Testis (tissue), 3 donors: ENCODE results near the gene WLS. TPM values are rescaled to one million over a fixed set of nuclear protein-coding genes. Genes with fewer than 3 reads are reported as not detected.

Experiments
- DNase-seq: peaks from one replicate; pipeline ENCODE4 v3.0.0-alpha.2; 2019
- H3K27ac ChIP-seq, 2 donors: fragments of 200-600 bp; sonication (generic); one replicate each; pipeline ENCODE4 v1.5.1; 2019
- H3K27me3 ChIP-seq: fragments of 200-600 bp; sonication (generic); one replicate; pipeline ENCODE4 v1.5.1; 2019
- H3K36me3 ChIP-seq: fragments of 200-600 bp; sonication (generic); one replicate; pipeline ENCODE4 v1.5.1; 2017; ENCODE audit warnings: low read depth; ENCODE audit errors: missing control alignments
- H3K4me1 ChIP-seq: fragments of 200-600 bp; sonication (generic); one replicate; pipeline ENCODE4 v1.5.1; 2019
- H3K4me3 ChIP-seq, 2 donors: fragments of 200-600 bp; sonication (generic); one replicate each; pipeline ENCODE4 v1.5.1; 2017 to 2019
- H3K9me3 ChIP-seq: fragments of 200-600 bp; sonication (generic); one replicate; pipeline ENCODE4 v1.5.1; 2017
- CTCF ChIP-seq, 3 experiments: fragments of 450-650 bp in 2 of 3; fragments of 200-600 bp in 1 of 3; sonication (generic) in 1 of 3; IDR thresholded peaks; one replicate each; pipeline ENCODE4 v1.5.1; 2016 to 2019; ENCODE audit warnings: antibody characterized with exemption in 3 of 3, mild to moderate bottlenecking in 2 of 3, moderate library complexity in 1 of 3
- POLR2A ChIP-seq: fragments of 450-650 bp; IDR thresholded peaks from one replicate; pipeline ENCODE4 v1.6.1; 2017; ENCODE audit warnings: antibody characterized with exemption, mild to moderate bottlenecking, moderate library complexity
- WGBS, 2 donors: methylation state at CpG; one replicate each; pipeline ENCODE4 v1.1.5; 2018; 5-methylcytosine and 5-hydroxymethylcytosine counted together
- intact Hi-C: fragments of 100-400 bp; cut with DNase I; formaldehyde crosslinking; loops from one replicate; pipeline ENCODE4 v1.15.1; 2023; ENCODE audit warnings: low total_unique reads
- polyA plus RNA-seq: library from polyadenylated mRNA; stranded (reverse); fragments of 350-450 nt; fragmentation: Illumina TruSeq; extraction: RNeasy Lipid Tissue Mini Kit (QIAGEN cat#74804); gene quantifications from one replicate; pipeline ENCODE4 v1.2.3, GENCODE V29; 2014; ENCODE audit warnings: low read depth, low replicate concordance; ENCODE audit not compliant: insufficient read depth
- total RNA-seq, 2 donors: library from RNA; depleted of rRNA; stranded (reverse); fragments of >200 nt; gene quantifications; one replicate each; pipeline ENCODE4 v1.2.3, GENCODE V29; 2016

Gene WLS
- total and polyA plus RNA-seq, 3 donors from 2014 or later, result 32.6 to 93.7 (median 75.5) TPM

GRCh38 chr1:68233202-68233601 is 879 bp upstream of the WLS start:
- intact Hi-C loops, result no loop called here
- TF ChIP-seq CTCF (IDR thresholded peaks at IDR 0.05) (no peak), POLR2A (no peak)
- no peaks in the 10 kb centered on the region for H3K4me1 ChIP-seq
- no peaks in the 10 kb centered on the region for H3K9me3 ChIP-seq
- H3K36me3 ChIP-seq, result no peaks in the 10 kb centered on the region
- H3K27ac ChIP-seq, result peak overlapping the region in 1 of 2 donors; percentile 88
- no peak for DNase-seq
- peak overlapping the region; percentile 60 to 83 for H3K4me3 ChIP-seq
- H3K27me3 ChIP-seq, result no peaks in the 10 kb centered on the region
- 16 to 37% methylated on average over 1 of the region's 1 CpG for WGBS, 2 donors

GRCh38 chr1:68231627-68232288 is 565 bp downstream of the WLS start:
- Histone ChIP-seq H3K27ac (peak overlapping the region; percentile 86 to 88), H3K4me1 (no peaks in the 10 kb centered on the region), H3K4me3 (peak overlapping the region; percentile 60 to 83), H3K27me3 (no peaks in the 10 kb centered on the region), H3K9me3 (no peaks in the 10 kb centered on the region), H3K36me3 (no peaks in the 10 kb centered on the region)
- 1% methylated on average over 17 to 31 of the region's 31 CpGs for WGBS, 2 donors
- TF ChIP-seq POLR2A, result no peak
- TF ChIP-seq CTCF (IDR thresholded peaks at IDR 0.05), result no peak
- DNase-seq, result peak; percentile 86
- intact Hi-C loops, result no loop called here

- intact Hi-C loops, result no loop called here
- Histone ChIP-seq H3K27me3 (no peaks in the 10 kb centered on the region), H3K4me3 (peak overlapping the region; percentile 60 to 83), H3K9me3 (no peaks in the 10 kb centered on the region), H3K4me1 (no peaks in the 10 kb centered on the region), H3K36me3 (no peaks in the 10 kb centered on the region), H3K27ac (peak overlapping the region; percentile 86 to 88)
- TF ChIP-seq CTCF (IDR thresholded peaks at IDR 0.05) (no peak), POLR2A (no peak)
- WGBS, 2 donors, result 0 to 1% methylated on average over 47 to 62 of the region's 62 CpGs
- peak; percentile 30 for DNase-seq
Observed at GRCh38 chr1:68230901-68231626, 1.3 kb downstream of the WLS start.

GRCh38 chr1:68230484-68230802 is 1.9 kb downstream of the WLS start:
- Histone ChIP-seq H3K27me3 (no peaks in the 10 kb centered on the region), H3K4me1 (no peaks in the 10 kb centered on the region), H3K4me3 (peak overlapping the region; percentile 60 to 83), H3K9me3 (no peaks in the 10 kb centered on the region), H3K27ac (peak overlapping the region; percentile 86 to 88), H3K36me3 (no peaks in the 10 kb centered on the region)
- 9 to 11% methylated on average over 7 of the region's 7 CpGs for WGBS, 2 donors
- no peak for TF ChIP-seq POLR2A
- no peak for TF ChIP-seq CTCF (IDR thresholded peaks at IDR 0.05)
- intact Hi-C loops, result no loop called here
- no peak for DNase-seq
